HUES64 (cell line): ENCODE measurements around the gene APOL2. TPM values are rescaled to one million over a fixed set of nuclear protein-coding genes. Genes with fewer than 3 reads are reported as not detected.

Experiments used
- H3K27ac ChIP-seq: 2 replicates; pipeline ENCODE4 v1.7.0; 2013; ENCODE audit warnings: low read depth, low read length, inconsistent platforms
- H3K27me3 ChIP-seq: 2 replicates; pipeline ENCODE4 v1.6.1; 2013; ENCODE audit warnings: mild to moderate bottlenecking, low read length; ENCODE audit not compliant: insufficient read depth
- H3K36me3 ChIP-seq: 2 replicates; pipeline ENCODE4 v1.6.1; 2013; ENCODE audit warnings: mild to moderate bottlenecking, low read length; ENCODE audit not compliant: insufficient read depth
- H3K4me1 ChIP-seq: 2 replicates; pipeline ENCODE4 v1.6.1; 2013; ENCODE audit warnings: mild to moderate bottlenecking, low read length, moderate library complexity; ENCODE audit not compliant: insufficient read depth
- H3K4me3 ChIP-seq: 2 replicates; pipeline ENCODE4 v1.5.1; 2013; ENCODE audit warnings: mild to moderate bottlenecking, low read length, moderate library complexity
- H3K9ac ChIP-seq: 2 replicates; pipeline ENCODE4 v1.6.1; 2013; ENCODE audit warnings: mild to moderate bottlenecking, low read depth, low read length
- H3K9me3 ChIP-seq: 2 replicates; pipeline ENCODE4 v1.6.1; 2013; ENCODE audit warnings: low read depth, low read length; ENCODE audit not compliant: insufficient read depth
- WGBS: fragments of 150-250, 120-280 bp; methylation state at CpG from one replicate; pipeline ENCODE4 v1.1.7; 2013; ENCODE audit warnings: missing lambda C conversion rate; 5-methylcytosine and 5-hydroxymethylcytosine counted together
- polyA plus RNA-seq, 2 experiments: library from polyadenylated mRNA; stranded (reverse); fragments of 50-300 nt; gene quantifications; one replicate each; pipeline ENCODE4 v1.2.3, GENCODE V29; 2013

APOL2 gene, protein sequence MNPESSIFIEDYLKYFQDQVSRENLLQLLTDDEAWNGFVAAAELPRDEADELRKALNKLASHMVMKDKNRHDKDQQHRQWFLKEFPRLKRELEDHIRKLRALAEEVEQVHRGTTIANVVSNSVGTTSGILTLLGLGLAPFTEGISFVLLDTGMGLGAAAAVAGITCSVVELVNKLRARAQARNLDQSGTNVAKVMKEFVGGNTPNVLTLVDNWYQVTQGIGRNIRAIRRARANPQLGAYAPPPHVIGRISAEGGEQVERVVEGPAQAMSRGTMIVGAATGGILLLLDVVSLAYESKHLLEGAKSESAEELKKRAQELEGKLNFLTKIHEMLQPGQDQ
- 6.0 TPM for polyA plus RNA-seq (2013, experiment 1 of 2)
- polyA plus RNA-seq (2013, experiment 2 of 2) = 8.5 TPM

- H3K27me3 ChIP-seq = no peaks in the 10 kb centered on the region
These were observed at the start of gene APOL2 for GRCh38 chr22:36239401-36240171. Gene APOL2, minus strand, starts transcription at chr22:36239527. Its CDS starts 6,365 bp downstream, at chr22:36233162.

DNA sequence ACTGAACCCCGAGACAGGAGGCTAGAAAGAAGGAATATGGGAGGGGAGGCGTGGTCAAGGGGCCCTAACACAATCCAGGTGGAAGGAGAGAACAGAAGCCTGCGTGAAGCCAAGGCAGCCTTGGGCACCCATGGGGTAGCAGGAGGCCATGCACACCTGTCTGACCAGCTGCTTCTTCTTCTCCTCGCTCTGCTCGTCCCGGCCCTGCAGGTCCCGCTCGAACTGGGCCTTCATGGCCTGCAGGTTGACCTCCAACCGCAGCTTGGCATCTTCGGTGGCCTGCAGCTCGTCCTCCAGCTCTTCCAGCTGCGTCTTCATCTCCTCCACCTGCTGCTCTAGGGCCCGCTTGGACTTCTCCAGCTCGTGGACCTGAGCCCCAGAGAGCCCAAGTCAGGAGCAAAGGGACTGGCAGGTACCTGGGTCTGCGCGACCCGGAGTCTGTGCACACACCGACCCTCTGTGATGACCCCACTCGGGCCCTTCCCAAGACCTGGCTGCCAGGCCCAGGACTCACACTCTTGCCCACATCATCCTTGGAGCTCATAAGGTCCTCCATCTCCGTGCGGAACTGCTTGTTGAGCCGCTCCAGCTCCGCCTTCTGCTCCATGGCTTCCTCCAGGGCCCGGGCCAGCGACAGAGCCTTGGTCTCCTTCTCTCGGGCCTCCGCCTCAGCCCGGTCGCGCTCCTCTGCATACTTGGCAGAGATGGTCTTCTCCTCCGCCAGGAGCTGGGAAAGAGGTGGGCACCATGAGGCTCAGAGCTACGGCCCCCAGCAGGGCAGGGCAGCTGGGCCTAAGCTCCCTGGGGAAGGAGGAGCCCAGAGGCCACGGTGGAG is 49.5 kb upstream of the APOL2 start:
- H3K4me3 ChIP-seq = no peak overlapping the region
- H3K9ac ChIP-seq = no peak overlapping the region
- H3K27me3 ChIP-seq = no peaks in the 10 kb centered on the region
- 0 out of 2 replicates have a peak, but pooled peaks cover 6% of the 10 kb centered on the region for H3K9me3 ChIP-seq
- no peaks in the 10 kb centered on the region for H3K4me1 ChIP-seq
- H3K27ac ChIP-seq = no peak overlapping the region
- peaks cover 84% of the 10 kb centered on the region for H3K36me3 ChIP-seq
- 96% methylated on average over 33 of the region's 33 CpGs for WGBS

More at GRCh38 chr22:36239401-36240171, at the start of gene APOL2:
- H3K4me3 ChIP-seq = peak within 1 kb of the TSS; percentile 60
- peak within 1 kb of the TSS; percentile 44; the same call in 1 of the 2 replicates for H3K27ac ChIP-seq
- peaks cover 14% of the 10 kb centered on the region for H3K4me1 ChIP-seq
- WGBS = 18% methylated on average over 13 of the region's 13 CpGs
- peak within 1 kb of the TSS; percentile 60 for H3K9ac ChIP-seq
- no peaks in the 10 kb centered on the region for H3K36me3 ChIP-seq
- H3K9me3 ChIP-seq = no peaks in the 10 kb centered on the region

DNA sequence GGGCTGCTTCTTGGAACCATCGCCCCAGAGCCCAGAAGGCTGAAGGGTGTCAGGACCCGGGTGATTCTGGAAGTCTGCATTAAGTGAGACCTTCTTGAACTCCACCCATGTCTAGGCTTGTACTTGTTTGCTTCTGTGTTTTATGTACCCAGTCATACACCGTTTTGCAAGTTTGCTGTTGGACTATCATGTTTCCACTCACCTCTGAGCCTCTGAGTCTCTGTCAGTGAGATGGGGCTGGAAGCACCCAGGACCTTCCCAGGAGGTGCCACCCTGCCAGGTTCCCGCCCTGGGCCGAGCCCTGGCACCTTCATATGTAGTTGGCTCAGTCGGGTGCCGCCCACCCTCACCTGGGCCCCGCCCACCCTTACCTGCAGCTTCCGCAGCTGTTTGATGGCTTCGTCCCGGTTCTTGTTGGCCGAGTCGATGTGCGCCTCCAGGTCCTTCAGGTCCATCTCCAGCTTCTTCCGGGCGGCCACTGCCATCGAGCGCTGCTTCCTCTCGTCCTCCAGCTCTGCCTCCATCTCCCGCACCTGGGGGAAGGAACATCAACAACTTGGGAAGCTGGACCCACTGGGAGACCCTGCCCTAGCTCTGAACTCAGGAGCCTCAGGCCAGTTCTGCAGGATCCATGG is 48.7 kb upstream of the APOL2 start:
- H3K36me3 ChIP-seq = peaks cover 84% of the 10 kb centered on the region
- 0 out of 2 replicates have a peak, but pooled peaks cover 6% of the 10 kb centered on the region for H3K9me3 ChIP-seq
- H3K4me3 ChIP-seq = no peak overlapping the region
- H3K27ac ChIP-seq = no peak overlapping the region
- no peaks in the 10 kb centered on the region for H3K27me3 ChIP-seq
- WGBS = 97% methylated on average over 20 of the region's 20 CpGs
- H3K4me1 ChIP-seq = no peaks in the 10 kb centered on the region
- no peak overlapping the region for H3K9ac ChIP-seq

DNA sequence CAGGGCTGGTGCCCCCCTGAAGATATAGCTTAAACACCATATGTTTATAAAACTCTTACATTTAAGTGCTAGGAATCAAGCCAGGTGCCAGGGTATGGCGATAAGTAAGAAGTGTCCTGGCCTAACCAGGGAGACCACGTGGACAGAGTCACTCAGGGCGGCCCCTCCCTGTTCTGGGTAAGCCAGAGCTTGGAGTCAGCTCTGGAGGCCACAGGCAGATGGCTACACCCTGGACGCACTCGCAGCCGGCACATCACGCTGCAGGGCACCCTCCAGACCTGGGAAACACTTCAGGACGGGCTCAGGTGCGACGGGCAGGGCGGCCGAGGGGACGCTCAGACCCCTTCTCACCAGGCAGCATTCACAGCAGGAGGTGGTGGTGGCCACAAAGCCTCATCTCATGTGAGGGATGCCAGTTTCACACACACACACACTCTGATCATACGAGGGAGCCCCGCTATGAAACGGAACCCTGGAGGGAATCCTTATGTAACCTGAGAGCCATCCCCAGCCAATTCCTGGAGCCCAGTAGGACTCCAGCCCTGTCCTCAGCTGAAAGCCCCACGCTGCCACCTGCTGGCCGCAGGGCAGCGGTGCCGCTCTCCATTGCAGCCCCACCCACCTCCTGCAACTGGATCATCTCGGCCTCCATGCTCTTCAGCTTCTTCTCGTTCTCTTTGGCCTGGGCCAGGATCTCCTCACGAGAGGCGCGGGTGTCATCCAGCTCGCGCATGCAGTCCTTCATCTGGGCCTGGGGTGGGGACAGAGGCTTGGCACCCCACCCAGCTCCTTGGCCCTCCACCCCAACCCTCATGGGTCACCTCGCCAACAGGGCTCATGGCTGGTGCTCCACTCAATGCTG is 47.0 kb upstream of the APOL2 start:
- no peak overlapping the region for H3K9ac ChIP-seq
- peak overlapping the region; percentile 33 for H3K27ac ChIP-seq
- no peak overlapping the region for H3K4me3 ChIP-seq
- no peaks in the 10 kb centered on the region for H3K27me3 ChIP-seq
- no peaks in the 10 kb centered on the region for H3K4me1 ChIP-seq
- 75% methylated on average over 28 of the region's 28 CpGs for WGBS
- no peaks in the 10 kb centered on the region for H3K9me3 ChIP-seq
- H3K36me3 ChIP-seq = peaks cover 85% of the 10 kb centered on the region

DNA sequence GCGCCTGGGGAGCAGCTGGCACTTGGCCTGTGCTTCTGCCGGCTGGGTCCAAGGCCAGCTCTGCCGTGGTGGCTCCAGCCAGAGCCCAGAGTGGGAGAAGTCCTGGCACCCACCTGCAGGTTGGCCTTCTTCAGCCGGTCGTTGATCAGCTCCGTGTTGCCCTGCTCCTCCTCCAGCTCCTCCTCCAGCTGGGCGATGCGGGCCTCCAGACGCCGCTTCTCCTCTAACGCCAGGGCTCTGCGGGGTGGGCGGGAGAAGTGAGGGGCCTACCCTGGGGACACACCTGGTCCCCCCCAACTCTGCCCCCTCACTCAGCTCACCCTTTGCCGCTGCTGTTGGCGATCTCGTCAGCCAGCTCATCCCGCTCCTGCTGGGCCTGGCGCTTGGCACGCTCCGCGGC is 46.2 kb upstream of the APOL2 start:
- H3K36me3 ChIP-seq = peaks cover 91% of the 10 kb centered on the region
- no peaks in the 10 kb centered on the region for H3K9me3 ChIP-seq
- H3K4me1 ChIP-seq = no peaks in the 10 kb centered on the region
- H3K27me3 ChIP-seq = no peaks in the 10 kb centered on the region
- 96% methylated on average over 21 of the region's 21 CpGs for WGBS
- no peak overlapping the region for H3K9ac ChIP-seq
- no peak overlapping the region for H3K4me3 ChIP-seq
- no peak overlapping the region for H3K27ac ChIP-seq

DNA sequence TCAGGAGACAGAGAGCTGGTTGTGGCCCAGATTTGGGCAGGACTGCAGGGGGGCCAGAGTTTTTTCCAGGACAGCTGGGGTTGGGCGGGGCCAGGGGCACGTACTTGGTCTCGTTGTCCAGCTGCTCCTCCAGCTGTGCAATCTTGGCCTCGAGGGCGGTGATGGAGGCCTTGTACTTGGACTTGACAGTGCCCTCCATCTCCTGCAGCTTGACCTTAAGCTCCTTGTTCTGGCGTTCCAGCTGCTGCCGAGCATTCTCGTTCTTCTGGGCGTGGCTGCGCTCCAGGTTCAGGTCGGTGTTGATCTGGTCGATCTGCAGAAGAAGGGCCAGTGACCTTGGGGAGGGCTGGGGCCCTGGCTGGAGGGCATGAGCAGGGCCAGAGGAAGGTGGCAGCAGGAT is 45.7 kb upstream of the APOL2 start:
- H3K27ac ChIP-seq = no peak overlapping the region
- no peak overlapping the region for H3K4me3 ChIP-seq
- H3K9ac ChIP-seq = no peak overlapping the region
- no peaks in the 10 kb centered on the region for H3K27me3 ChIP-seq
- no peaks in the 10 kb centered on the region for H3K4me1 ChIP-seq
- WGBS = 96% methylated on average over 12 of the region's 12 CpGs
- peaks cover 93% of the 10 kb centered on the region for H3K36me3 ChIP-seq
- no peaks in the 10 kb centered on the region for H3K9me3 ChIP-seq

GRCh38 chr22:36284171-36284571 is 44.8 kb upstream of the APOL2 start:
- Histone ChIP-seq H3K27ac (no peak overlapping the region), H3K9me3 (no peaks in the 10 kb centered on the region), H3K9ac (no peak overlapping the region), H3K36me3 (peaks cover 84% of the 10 kb centered on the region), H3K4me1 (no peaks in the 10 kb centered on the region), H3K27me3 (no peaks in the 10 kb centered on the region), H3K4me3 (no peak overlapping the region)
- WGBS = 97% methylated on average over 24 of the region's 24 CpGs

GRCh38 chr22:36282328-36282831 is 43.1 kb upstream of the APOL2 start:
- no peaks in the 10 kb centered on the region for H3K4me1 ChIP-seq
- H3K9ac ChIP-seq = no peak overlapping the region
- WGBS = 95% methylated on average over 24 of the region's 24 CpGs
- H3K36me3 ChIP-seq = peaks cover 67% of the 10 kb centered on the region
- H3K9me3 ChIP-seq = no peaks in the 10 kb centered on the region
- H3K27me3 ChIP-seq = no peaks in the 10 kb centered on the region
- H3K4me3 ChIP-seq = no peak overlapping the region
- no peak overlapping the region for H3K27ac ChIP-seq

DNA sequence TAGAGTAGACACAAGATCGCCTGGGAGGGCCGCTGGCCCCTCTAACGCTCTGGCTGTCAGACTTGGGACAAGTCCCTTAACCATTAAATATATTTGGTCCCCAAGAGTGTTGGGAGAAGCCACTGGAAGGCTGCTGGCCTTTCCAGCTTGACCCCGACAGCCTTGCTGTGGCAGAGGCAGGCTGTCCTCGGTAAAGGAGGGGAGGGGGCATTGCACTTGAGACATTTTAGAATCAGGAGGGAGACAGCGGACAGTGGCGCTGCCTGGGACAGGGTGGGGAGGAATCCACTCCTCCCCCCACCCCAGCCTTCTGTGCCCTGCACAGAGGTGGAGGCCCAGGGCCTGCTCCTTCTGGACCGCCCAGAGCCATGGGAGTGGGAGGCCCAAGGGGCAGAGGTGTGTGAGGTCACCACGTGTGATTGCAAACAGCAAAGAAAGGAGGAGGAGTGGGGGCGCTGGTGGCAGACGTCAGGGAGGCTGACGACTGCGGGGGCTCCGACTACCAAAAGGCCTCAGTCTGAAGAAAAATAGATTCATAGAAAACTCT is 42.5 kb upstream of the APOL2 start:
- H3K36me3 ChIP-seq = peaks cover 63% of the 10 kb centered on the region
- H3K9ac ChIP-seq = no peak overlapping the region
- H3K4me3 ChIP-seq = no peak overlapping the region
- WGBS = 93% methylated on average over 13 of the region's 14 CpGs
- H3K4me1 ChIP-seq = no peaks in the 10 kb centered on the region
- H3K27ac ChIP-seq = no peak overlapping the region
- no peaks in the 10 kb centered on the region for H3K9me3 ChIP-seq
- no peaks in the 10 kb centered on the region for H3K27me3 ChIP-seq
